A549 (cell line): ENCODE measurements around the gene DSC2. TPM values are rescaled to one million over a fixed set of nuclear protein-coding genes. Genes with fewer than 3 reads are reported as not detected.

Source experiments
- ATAC-seq, 2 experiments: fragments of 200-7000 bp in 1 of 2; fragments of >200 bp in 1 of 2; cut with Nextera tagmentation in 1 of 2; cut with Tn5 transposase in 1 of 2; 3 replicates each; pipeline versions ENCODE4 v1.8.0 to v1.9.1; 2018 to 2020; ENCODE audit warnings: mild to moderate bottlenecking in 1 of 2, moderate library complexity in 1 of 2
- CTCF ChIA-PET: fragments of 300-600 bp; sonication (Branson Sonifier 250); formaldehyde crosslinking; extraction: SDS; loops from one replicate; lab custom pipeline; 2021; ENCODE audit warnings: antibody characterized with exemption, inconsistent platforms; lab: Yijun Ruan, JAX
- POLR2A ChIA-PET: fragments of 350-600 bp; formaldehyde crosslinking; extraction: SDS; loops from one replicate; lab custom pipeline; 2021; ENCODE audit warnings: antibody characterized with exemption, inconsistent platforms; lab: Yijun Ruan, JAX
- DNase-seq, 2 experiments: peaks; one replicate each; pipeline versions ENCODE4 v3.0.0 to v3.0.0-alpha.2; 2011 to 2016; ENCODE audit warnings: low read depth in 1 of 2, low spot score in 1 of 2
- FAIRE-seq: peaks from 2 replicates; lab custom pipeline; 2011; peaks lifted over from hg19 to GRCh38; lab: Jason Lieb, UNC
- H3K27ac ChIP-seq, 2 experiments: fragments of >200 bp; sonication (Bioruptor Twin); formaldehyde crosslinking; 3 replicates each; pipeline ENCODE4 v1.5.1; 2016 to 2017
- H3K4me1 ChIP-seq: fragments of >200 bp; sonication (Bioruptor Twin); formaldehyde crosslinking; 3 replicates; pipeline ENCODE4 v1.6.1; 2016
- H3K4me2 ChIP-seq: fragments of >200 bp; sonication (Bioruptor Twin); formaldehyde crosslinking; 3 replicates; pipeline ENCODE4 v1.6.1; 2016
- H3K4me3 ChIP-seq: fragments of >200 bp; sonication (Bioruptor Twin); formaldehyde crosslinking; 3 replicates; pipeline ENCODE4 v1.5.1; 2016
- H3K9me3 ChIP-seq: fragments of >200 bp; sonication (Bioruptor Twin); formaldehyde crosslinking; 3 replicates; pipeline ENCODE4 v1.6.1; 2016
- BCL3 ChIP-seq: fragments of >200 bp; sonication (Bioruptor Twin); formaldehyde crosslinking; IDR thresholded peaks from 3 replicates; pipeline ENCODE4 v1.6.1; 2016
- BHLHE40 ChIP-seq: IDR thresholded peaks from 2 replicates; pipeline ENCODE4 v1.6.1; 2012; ENCODE audit warnings: low read depth, low read length, inconsistent platforms
- CBX2 ChIP-seq: fragments of 200-600 bp; sonication (generic); IDR thresholded peaks from 2 replicates; pipeline ENCODE4 v1.6.1; 2016; ENCODE audit warnings: low read depth, mild to moderate bottlenecking, borderline replicate concordance
- CHD2 ChIP-seq: fragments of 150-350 bp; IDR thresholded peaks from 2 replicates; pipeline ENCODE4 v1.6.1; 2014; ENCODE audit warnings: low read length; ENCODE audit not compliant: partially characterized antibody
- CTCF ChIP-seq: fragments of >200 bp; sonication (Bioruptor Twin); formaldehyde crosslinking; IDR thresholded peaks from 3 replicates; pipeline ENCODE4 v1.5.1; 2016
- EHF ChIP-seq: fragments of 250-450 bp; sonication (Bioruptor Pico); IDR thresholded peaks from 2 replicates; pipeline ENCODE4 v1.5.0; 2020; ENCODE audit warnings: mild to moderate bottlenecking
- ESRRA ChIP-seq: fragments of 150-350 bp; IDR thresholded peaks from 2 replicates; pipeline ENCODE4 v1.6.1; 2014; ENCODE audit warnings: mild to moderate bottlenecking, low read length, borderline replicate concordance
- FOXS1 ChIP-seq: fragments of 250-450 bp; sonication (Bioruptor Pico); IDR thresholded peaks from 2 replicates; pipeline ENCODE4 v1.5.0; 2020; ENCODE audit warnings: mild to moderate bottlenecking, moderate library complexity
- GATA3 ChIP-seq: IDR thresholded peaks from 2 replicates; pipeline ENCODE4 v1.6.1; 2012; ENCODE audit warnings: borderline replicate concordance
- HEYL ChIP-seq: fragments of 250-450 bp; sonication (Bioruptor Pico); IDR thresholded peaks from 2 replicates; pipeline ENCODE4 v1.8.0; 2021; ENCODE audit warnings: mild to moderate bottlenecking, moderate library complexity
- HOXA7 ChIP-seq: fragments of 250-450 bp; sonication (Bioruptor Pico); IDR thresholded peaks from 2 replicates; pipeline ENCODE4 v1.5.0; 2020; ENCODE audit warnings: mild to moderate bottlenecking, moderate library complexity
- HOXB13 ChIP-seq: fragments of 250-450 bp; sonication (Bioruptor Pico); IDR thresholded peaks from 2 replicates; pipeline ENCODE4 v1.5.0; 2020; ENCODE audit warnings: low read depth, mild to moderate bottlenecking, moderate library complexity
- JUN ChIP-seq, 2 experiments: fragments of >200 bp; sonication (Bioruptor Twin); formaldehyde crosslinking; IDR thresholded peaks; 2 replicates in 1 of 2; 3 replicates in 1 of 2; pipeline ENCODE4 v1.6.1; 2016 to 2017
- KDM1A ChIP-seq: fragments of 200-600 bp; sonication (generic); IDR thresholded peaks from 2 replicates; pipeline ENCODE4 v1.6.1; 2016; ENCODE audit warnings: low read depth, mild to moderate bottlenecking
- MAZ ChIP-seq: fragments of 150-350 bp; IDR thresholded peaks from 2 replicates; pipeline ENCODE4 v1.6.1; 2014; ENCODE audit warnings: antibody characterized with exemption, low read depth, low read length, borderline replicate concordance
- MYC ChIP-seq: IDR thresholded peaks from 2 replicates; pipeline ENCODE4 v1.6.1; 2012; ENCODE audit warnings: mild to moderate bottlenecking, inconsistent platforms, low read length, improper control_type of control experiment, borderline replicate concordance
- PBX3 ChIP-seq: IDR thresholded peaks from 2 replicates; pipeline ENCODE4 v1.6.1; 2012
- RARB ChIP-seq: fragments of 250-450 bp; sonication (Bioruptor Pico); IDR thresholded peaks from 2 replicates; pipeline ENCODE4 v1.8.0; 2021; ENCODE audit warnings: mild to moderate bottlenecking, moderate library complexity
- RCOR1 ChIP-seq: fragments of 150-350 bp; IDR thresholded peaks from 2 replicates; pipeline ENCODE4 v1.6.1; 2014; ENCODE audit warnings: antibody characterized with exemption, low read length, low read depth
- REST ChIP-seq: fragments of 200-600 bp; sonication (generic); IDR thresholded peaks from 2 replicates; pipeline ENCODE4 v1.6.1; 2016; ENCODE audit warnings: antibody characterized with exemption, mild to moderate bottlenecking, moderate library complexity
- RFX5 ChIP-seq: fragments of 450-650 bp; IDR thresholded peaks from 2 replicates; pipeline ENCODE4 v1.7.1; 2014; ENCODE audit warnings: antibody characterized with exemption, mild to moderate bottlenecking, moderate library complexity
- SMC3 ChIP-seq: fragments of >200 bp; sonication (Bioruptor Twin); formaldehyde crosslinking; IDR thresholded peaks from 3 replicates; pipeline ENCODE4 v1.6.1; 2018; ENCODE audit warnings: inconsistent platforms
- TFCP2L1 ChIP-seq: fragments of 250-450 bp; sonication (Bioruptor Pico); IDR thresholded peaks from 2 replicates; pipeline ENCODE4 v1.5.0; 2021; ENCODE audit warnings: mild to moderate bottlenecking
- ZFP36 ChIP-seq: fragments of 450-650 bp; IDR thresholded peaks from 2 replicates; pipeline ENCODE4 v1.6.1; 2014; ENCODE audit warnings: borderline replicate concordance; ENCODE audit not compliant: partially characterized antibody
- ZNF302 ChIP-seq: fragments of 250-450 bp; sonication (Bioruptor Pico); IDR thresholded peaks from 2 replicates; pipeline ENCODE4 v1.9.0; 2021; ENCODE audit warnings: inconsistent platforms, mild to moderate bottlenecking, moderate library complexity
- WGBS: methylation state at CpG from one replicate; pipeline ENCODE4 v1.1.6; 2017; ENCODE audit errors: missing lambda C conversion rate; 5-methylcytosine and 5-hydroxymethylcytosine counted together
- polyA plus RNA-seq, 4 experiments: library from polyadenylated mRNA; depleted of rRNA in 3 of 4; stranded (reverse); fragments of >200 nt; fragmentation: RNase III in 1 of 4; extraction: RNeasy Plus Mini Kit Qiagen cat#74134 plus additional on column Dnase treatment in 1 of 4; gene quantifications; 2 replicates in 3 of 4; 3 replicates in 1 of 4; pipeline ENCODE4 v1.2.3, GENCODE V29; 2011 to 2017
- TF ChIP-seq, protein P1 (sequence below): fragments of 250-450 bp; sonication (Bioruptor Pico); IDR thresholded peaks from 2 replicates; pipeline ENCODE4 v1.5.0; 2020; ENCODE audit warnings: low read depth, mild to moderate bottlenecking, moderate library complexity
- TF ChIP-seq, protein P2 (sequence below): fragments of 250-450 bp; sonication (Bioruptor Pico); IDR thresholded peaks from 2 replicates; pipeline ENCODE4 v1.5.0; 2021; ENCODE audit warnings: mild to moderate bottlenecking, moderate library complexity, borderline replicate concordance

The DSC2 gene
- polyA plus RNA-seq, 2 of the 4 experiments (the other 2 are of a cell fraction): 0.63 to 2.0 TPM

DNA sequence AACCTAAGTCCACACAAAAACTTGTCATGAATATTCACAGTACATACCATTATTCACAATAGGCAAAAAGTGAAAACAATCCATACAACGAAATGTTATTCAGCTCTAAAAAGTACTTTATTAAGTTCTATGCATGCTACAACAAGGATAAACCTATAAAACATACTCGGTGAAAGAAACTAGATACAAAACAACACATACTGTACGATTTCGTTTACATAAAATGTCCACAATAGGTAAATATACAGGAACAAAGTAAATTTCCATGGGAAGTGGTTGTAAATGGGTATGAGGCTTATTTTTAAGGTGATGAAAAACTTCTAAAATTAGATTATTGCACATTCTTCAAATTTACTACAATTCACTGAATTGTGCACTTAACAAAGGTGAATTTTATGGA, 67.7 kb downstream of the DSC2 start:
- H3K27ac ChIP-seq: no peak overlapping the region
- H3K4me2 ChIP-seq: no peak overlapping the region
- TF ChIP-seq, protein P1, sequence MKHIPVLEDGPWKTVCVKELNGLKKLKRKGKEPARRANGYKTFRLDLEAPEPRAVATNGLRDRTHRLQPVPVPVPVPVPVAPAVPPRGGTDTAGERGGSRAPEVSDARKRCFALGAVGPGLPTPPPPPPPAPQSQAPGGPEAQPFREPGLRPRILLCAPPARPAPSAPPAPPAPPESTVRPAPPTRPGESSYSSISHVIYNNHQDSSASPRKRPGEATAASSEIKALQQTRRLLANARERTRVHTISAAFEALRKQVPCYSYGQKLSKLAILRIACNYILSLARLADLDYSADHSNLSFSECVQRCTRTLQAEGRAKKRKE: no peak
- TF ChIP-seq KDM1A (no peak), REST (no peak), FOXS1 (CRISPR knock-in tag) (no peak), ZFP36 (no peak), RARB (CRISPR knock-in tag) (no peak), HEYL (CRISPR knock-in tag) (no peak), TFCP2L1 (CRISPR knock-in tag) (no peak), CHD2 (no peak), BCL3 (no peak), CBX2 (no peak), RCOR1 (no peak), MAZ (no peak), CTCF (no peak), GATA3 (no peak), PBX3 (no peak), BHLHE40 (no peak), RFX5 (no peak)
- WGBS: 69% methylated on average over 4 of the region's 4 CpGs
- ChIA-PET CTCF (no interaction called here), POLR2A (no interaction called here)
- no peak for ATAC-seq
- H3K4me3 ChIP-seq: no peak overlapping the region
- H3K9me3 ChIP-seq: no peaks in the 10 kb centered on the region
- no peaks in the 10 kb centered on the region for H3K4me1 ChIP-seq
- no peak for FAIRE-seq
- no peak for DNase-seq

DNA sequence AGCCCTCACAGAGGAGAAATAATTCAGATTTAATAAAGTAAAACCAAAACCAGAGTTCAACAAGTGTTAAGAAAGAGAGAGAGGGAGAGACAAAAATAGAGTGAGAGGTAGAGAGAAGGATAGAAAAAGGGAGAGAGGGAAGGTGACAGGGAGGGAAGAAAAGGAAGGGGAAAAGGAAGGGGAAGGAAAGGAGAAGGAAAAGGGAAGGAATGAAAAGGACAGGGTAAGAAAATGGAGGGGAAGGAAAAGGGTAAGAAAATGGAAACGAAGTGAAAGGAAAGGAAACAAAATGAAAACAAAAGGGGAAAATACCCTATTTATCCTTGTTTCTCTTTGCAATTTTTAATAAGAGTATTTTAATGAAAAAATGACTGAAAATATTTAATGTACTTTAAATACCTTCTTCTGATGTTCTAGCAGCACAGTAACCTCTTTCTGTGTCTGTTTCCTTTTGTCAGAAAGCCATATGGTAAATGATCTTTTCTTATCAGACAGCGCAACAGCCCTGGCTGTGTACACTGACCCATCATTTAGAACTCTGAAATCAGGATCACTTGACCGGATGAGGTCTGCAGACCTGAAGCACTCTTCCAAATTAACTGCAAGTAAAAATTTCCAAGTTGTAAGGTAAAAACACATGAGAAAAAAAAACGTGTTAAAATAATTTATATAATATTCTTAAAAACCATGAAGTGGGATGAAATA, 71.5 kb downstream of the DSC2 start:
- Histone ChIP-seq H3K4me2 (peak overlapping the region; percentile 26; the same call in 1 of the 3 replicates), H3K4me1 (no peaks in the 10 kb centered on the region), H3K9me3 (no peaks in the 10 kb centered on the region), H3K27ac (no peak overlapping the region), H3K4me3 (no peak overlapping the region)
- ATAC-seq: no peak
- no peak for DNase-seq
- no peak for FAIRE-seq
- ChIA-PET CTCF (no interaction called here), POLR2A (no interaction called here)
- WGBS: 57% methylated on average over 4 of the region's 4 CpGs
- TF ChIP-seq HOXA7 (CRISPR knock-in tag) (no peak), SMC3 (no peak), CBX2 (no peak), ESRRA (no peak), HOXB13 (no peak), EHF (CRISPR knock-in tag) (no peak), MYC (no peak), ZNF302 (CRISPR knock-in tag) (no peak), JUN (IDR thresholded peaks at IDR 0.05) (no peak)
- TF ChIP-seq, protein P2, sequence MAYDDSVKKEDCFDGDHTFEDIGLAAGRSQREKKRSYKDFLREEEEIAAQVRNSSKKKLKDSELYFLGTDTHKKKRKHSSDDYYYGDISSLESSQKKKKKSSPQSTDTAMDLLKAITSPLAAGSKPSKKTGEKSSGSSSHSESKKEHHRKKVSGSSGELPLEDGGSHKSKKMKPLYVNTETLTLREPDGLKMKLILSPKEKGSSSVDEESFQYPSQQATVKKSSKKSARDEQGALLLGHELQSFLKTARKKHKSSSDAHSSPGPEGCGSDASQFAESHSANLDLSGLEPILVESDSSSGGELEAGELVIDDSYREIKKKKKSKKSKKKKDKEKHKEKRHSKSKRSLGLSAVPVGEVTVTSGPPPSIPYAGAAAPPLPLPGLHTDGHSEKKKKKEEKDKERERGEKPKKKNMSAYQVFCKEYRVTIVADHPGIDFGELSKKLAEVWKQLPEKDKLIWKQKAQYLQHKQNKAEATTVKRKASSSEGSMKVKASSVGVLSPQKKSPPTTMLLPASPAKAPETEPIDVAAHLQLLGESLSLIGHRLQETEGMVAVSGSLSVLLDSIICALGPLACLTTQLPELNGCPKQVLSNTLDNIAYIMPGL (CRISPR knock-in tag): no peak
- TF ChIP-seq, protein P1: no peak
